Smooth muscle cell (in vitro differentiated cells): ENCODE results near the gene CRACDL. TPM values are rescaled to one million over a fixed set of nuclear protein-coding genes. Genes with fewer than 3 reads are reported as not detected.

Experiments
- DNase-seq: peaks from one replicate; lab custom pipeline; 2025; ENCODE audit not compliant: unreplicated experiment; lab: John Stamatoyannopoulos, UW
- H2AFZ ChIP-seq: fragments of 200-600 bp; sonication (generic); 2 replicates; pipeline ENCODE4 v1.6.0; 2016; ENCODE audit warnings: antibody characterized with exemption, low read depth, mild to moderate bottlenecking
- H3F3A ChIP-seq: fragments of 200-600 bp; sonication (generic); 2 replicates; pipeline ENCODE4 v1.6.0; 2017; ENCODE audit warnings: antibody characterized with exemption, low read depth
- H3K27ac ChIP-seq: fragments of 200-600 bp; sonication (generic); 2 replicates; pipeline ENCODE4 v1.5.1; 2016; ENCODE audit warnings: low read depth, mild to moderate bottlenecking
- H3K27me3 ChIP-seq: fragments of 200-600 bp; sonication (generic); 2 replicates; pipeline ENCODE4 v1.6.1; 2016; ENCODE audit warnings: low read depth, mild to moderate bottlenecking
- H3K36me3 ChIP-seq: fragments of 200-600 bp; sonication (generic); 2 replicates; pipeline ENCODE4 v1.5.1; 2016; ENCODE audit warnings: low read depth
- H3K4me1 ChIP-seq: fragments of 200-600 bp; sonication (generic); 2 replicates; pipeline ENCODE4 v1.5.1; 2016; ENCODE audit warnings: low read depth
- H3K4me2 ChIP-seq: fragments of 200-600 bp; sonication (generic); 2 replicates; pipeline ENCODE4 v1.6.0; 2016; ENCODE audit warnings: mild to moderate bottlenecking
- H3K4me3 ChIP-seq: fragments of 200-600 bp; sonication (generic); 2 replicates; pipeline ENCODE4 v1.5.1; 2016; ENCODE audit warnings: mild to moderate bottlenecking
- H3K79me2 ChIP-seq: fragments of 200-600 bp; sonication (generic); 2 replicates; pipeline ENCODE4 v1.6.0; 2016; ENCODE audit warnings: low read depth, mild to moderate bottlenecking
- H3K9ac ChIP-seq: fragments of 200-600 bp; sonication (generic); 2 replicates; pipeline ENCODE4 v1.6.0; 2016; ENCODE audit warnings: low read depth
- H3K9me3 ChIP-seq: fragments of 200-600 bp; sonication (generic); replicated peaks from 2 replicates; pipeline ENCODE4 v1.5.1; 2016; ENCODE audit warnings: low read depth
- H4K20me1 ChIP-seq: fragments of 200-600 bp; sonication (generic); 2 replicates; pipeline ENCODE4 v1.6.0; 2016; ENCODE audit warnings: low read depth
- CTCF ChIP-seq: fragments of 200-600 bp; sonication (generic); IDR thresholded peaks from 2 replicates; pipeline ENCODE4 v1.5.1; 2017; ENCODE audit warnings: borderline replicate concordance, mild to moderate bottlenecking, antibody characterized with exemption; ENCODE audit not compliant: insufficient read depth, poor library complexity, severe bottlenecking
- WGBS: methylation state at CpG from one replicate; pipeline ENCODE4 v1.1.7; 2016; ENCODE audit warnings: low lambda C conversion rate; 5-methylcytosine and 5-hydroxymethylcytosine counted together
- polyA plus RNA-seq: library from polyadenylated mRNA; unstranded; fragments of >200 nt; fragmentation: Nextera tagmentation; extraction: Ambion mirVana; gene quantifications from 2 replicates; pipeline ENCODE4 v1.2.1, GENCODE V29; 2016
- total RNA-seq: library from RNA; depleted of rRNA; stranded (reverse); fragments of >200 nt; gene quantifications from 2 replicates; pipeline ENCODE4 v1.2.3, GENCODE V29; 2014

Gene CRACDL
- total and polyA plus RNA-seq, 2 experiments from 2014 or later, result 0.72 to 2.2 TPM

- Histone ChIP-seq H3K4me3 (no peak overlapping the region), H3K9me3 (no peaks in the 10 kb centered on the region), H3K27me3 (no peaks in the 10 kb centered on the region), H3K27ac (no peak overlapping the region), H3K9ac (no peak overlapping the region), H3F3A (no peaks in the 10 kb centered on the region), H3K4me2 (no peak overlapping the region), H4K20me1 (no peaks in the 10 kb centered on the region), H3K4me1 (no peaks in the 10 kb centered on the region), H3K79me2 (no peaks in the 10 kb centered on the region), H3K36me3 (no peaks in the 10 kb centered on the region), H2AFZ (no peak overlapping the region)
- no peak for DNase-seq
- WGBS, result 83% methylated on average over 15 of the region's 15 CpGs
- TF ChIP-seq CTCF, result no peak
Observed at GRCh38 chr2:98870516-98871158, 65.4 kb downstream of the CRACDL start.

- H3K9ac ChIP-seq, result no peak overlapping the region
- no peak overlapping the region for H3K4me3 ChIP-seq
- H2AFZ ChIP-seq, result no peak overlapping the region
- TF ChIP-seq CTCF, result no peak
- H3K9me3 ChIP-seq, result no peaks in the 10 kb centered on the region
- H4K20me1 ChIP-seq, result no peaks in the 10 kb centered on the region
- H3K4me2 ChIP-seq, result no peak overlapping the region
- no peaks in the 10 kb centered on the region for H3K27me3 ChIP-seq
- no peaks in the 10 kb centered on the region for H3F3A ChIP-seq
- H3K27ac ChIP-seq, result no peak overlapping the region
- no peak for DNase-seq
- H3K4me1 ChIP-seq, result no peaks in the 10 kb centered on the region
- WGBS, result 78% methylated on average over 4 of the region's 4 CpGs
- no peaks in the 10 kb centered on the region for H3K36me3 ChIP-seq
- no peaks in the 10 kb centered on the region for H3K79me2 ChIP-seq
Observed at GRCh38 chr2:98869870-98870269, 66.2 kb downstream of the CRACDL start.

- no peaks in the 10 kb centered on the region for H3K36me3 ChIP-seq
- no peak overlapping the region for H3K4me3 ChIP-seq
- no peaks in the 10 kb centered on the region for H3K4me1 ChIP-seq
- no peaks in the 10 kb centered on the region for H3K27me3 ChIP-seq
- no peaks in the 10 kb centered on the region for H3K79me2 ChIP-seq
- no peaks in the 10 kb centered on the region for H4K20me1 ChIP-seq
- DNase-seq, result no peak
- no peaks in the 10 kb centered on the region for H3F3A ChIP-seq
- H3K27ac ChIP-seq, result no peak overlapping the region
- TF ChIP-seq CTCF, result no peak
- no peak overlapping the region for H2AFZ ChIP-seq
- no peak overlapping the region for H3K9ac ChIP-seq
- no peaks in the 10 kb centered on the region for H3K9me3 ChIP-seq
- H3K4me2 ChIP-seq, result no peak overlapping the region
- WGBS, result 87% methylated on average over 10 of the region's 10 CpGs
Observed at GRCh38 chr2:98869272-98869641, 66.8 kb downstream of the CRACDL start.

- no peak for DNase-seq
- 85% methylated on average over 10 of the region's 10 CpGs for WGBS
- H3K4me2 ChIP-seq, result no peak overlapping the region
Observed at GRCh38 chr2:98868548-98869271, 67.3 kb downstream of the CRACDL start.

More at GRCh38 chr2:98868548-98869271, 67.3 kb downstream of the CRACDL start:
- H3K4me1 ChIP-seq, result no peaks in the 10 kb centered on the region
- no peak for TF ChIP-seq CTCF
- H3K27ac ChIP-seq, result no peak overlapping the region
- H4K20me1 ChIP-seq, result no peaks in the 10 kb centered on the region
- no peaks in the 10 kb centered on the region for H3K27me3 ChIP-seq
- H3K79me2 ChIP-seq, result no peaks in the 10 kb centered on the region
- no peaks in the 10 kb centered on the region for H3K36me3 ChIP-seq
- no peak overlapping the region for H2AFZ ChIP-seq
- H3K9ac ChIP-seq, result no peak overlapping the region
- H3F3A ChIP-seq, result no peaks in the 10 kb centered on the region
- no peak overlapping the region for H3K4me3 ChIP-seq
- H3K9me3 ChIP-seq, result no peaks in the 10 kb centered on the region
